Endothelial cell of umbilical vein (primary cell): ENCODE data around the gene SPRED2. TPM values are rescaled to one million over a fixed set of nuclear protein-coding genes. Genes with fewer than 3 reads are reported as not detected.

Experiments used
- BruUV-seq: library from RNA; stranded (reverse); fragments of 400-500 nt; replicated peaks from 2 replicates; lab custom pipeline; 2021; lab: Mats Ljungman, UMichigan
- CTCF ChIA-PET: fragments of 300-600, 350-600 bp; sonication (Branson Sonifier 250); formaldehyde crosslinking; loops from one replicate; lab custom pipeline; 2021; ENCODE audit warnings: antibody characterized with exemption, inconsistent platforms; lab: Charles Lee
- POLR2A ChIA-PET: fragments of 300-600, 350-600 bp; sonication (Branson Sonifier 250); formaldehyde crosslinking; loops from one replicate; lab custom pipeline; 2021; ENCODE audit warnings: antibody characterized with exemption, inconsistent platforms; lab: Charles Lee
- DNase-seq: peaks from one replicate; pipeline ENCODE4 v3.0.0-alpha.2; 2011; ENCODE audit warnings: low read depth, low spot score
- FAIRE-seq: peaks from 2 replicates; lab custom pipeline; 2011; peaks lifted over from hg19 to GRCh38; lab: Jason Lieb, UNC
- H2AFZ ChIP-seq: 2 replicates; pipeline ENCODE4 v1.6.0; 2012; ENCODE audit warnings: low read depth, low read length, control low read depth, inconsistent platforms
- H3K27ac ChIP-seq: 2 replicates; pipeline ENCODE4 v1.5.1; 2011; ENCODE audit warnings: low read depth, mild to moderate bottlenecking, control low read depth, low read length, moderate library complexity; ENCODE audit not compliant: insufficient read depth
- H3K27me3 ChIP-seq, 2 experiments: 2 replicates each; pipeline versions ENCODE4 v1.6.0 to v1.6.1; 2011; ENCODE audit warnings: low read length in 2 of 2, mixed read lengths in 1 of 2; ENCODE audit not compliant: control insufficient read depth in 2 of 2, insufficient read depth in 2 of 2
- H3K36me3 ChIP-seq, 2 experiments: 2 replicates in 1 of 2; 3 replicates in 1 of 2; pipeline ENCODE4 v1.5.1; 2011; ENCODE audit warnings: low read length in 2 of 2, mild to moderate bottlenecking in 1 of 2, moderate library complexity in 1 of 2; ENCODE audit not compliant: control insufficient read depth in 2 of 2, insufficient read depth in 2 of 2; ENCODE audit errors: extremely low read depth in 1 of 2
- H3K4me1 ChIP-seq: 3 replicates; pipeline ENCODE4 v1.5.1; 2011; ENCODE audit warnings: mild to moderate bottlenecking, low read length; ENCODE audit not compliant: control insufficient read depth, insufficient read depth; ENCODE audit errors: extremely low read depth
- H3K4me2 ChIP-seq: 2 replicates; pipeline ENCODE4 v1.6.1; 2011; ENCODE audit warnings: low read length, control low read depth, mixed read lengths; ENCODE audit not compliant: insufficient read depth
- H3K4me3 ChIP-seq, 3 experiments: fragments of 200-600 bp in 1 of 3; sonication (generic), shearing (Covaris generic) in 1 of 3; replicated peaks in 1 of 3; 2 replicates each; pipeline ENCODE4 v1.5.1; 2011 to 2016; ENCODE audit warnings: control low read depth in 3 of 3, low read length in 3 of 3, mild to moderate bottlenecking in 2 of 3, inconsistent platforms in 1 of 3, low read depth in 1 of 3, moderate library complexity in 1 of 3; ENCODE audit not compliant: insufficient read depth in 1 of 3
- H3K79me2 ChIP-seq: 2 replicates; pipeline ENCODE4 v1.6.0; 2012; ENCODE audit warnings: low read length, inconsistent platforms; ENCODE audit not compliant: control insufficient read depth, insufficient read depth
- H3K9ac ChIP-seq: replicated peaks from 2 replicates; pipeline ENCODE3; 2011; ENCODE audit warnings: low read length, control low read depth; ENCODE audit not compliant: insufficient read depth; ENCODE audit errors: extremely low read depth
- H3K9me1 ChIP-seq: replicated peaks from 3 replicates; pipeline ENCODE4 v1.6.0; 2011; ENCODE audit warnings: mild to moderate bottlenecking, low read length; ENCODE audit not compliant: control insufficient read depth, insufficient read depth; ENCODE audit errors: extremely low read depth
- H3K9me3 ChIP-seq: replicated peaks from 2 replicates; pipeline ENCODE4 v1.5.1; 2012; ENCODE audit warnings: low read length, inconsistent platforms; ENCODE audit not compliant: control insufficient read depth, insufficient read depth
- H4K20me1 ChIP-seq: replicated peaks from 2 replicates; pipeline ENCODE3; 2011; ENCODE audit warnings: mild to moderate bottlenecking, low read length; ENCODE audit not compliant: control insufficient read depth, insufficient read depth; ENCODE audit errors: extremely low read depth
- CTCF ChIP-seq, 2 donors: IDR thresholded peaks; 1 replicate in 1 of 2; 2 replicates in 1 of 2; pipeline ENCODE4 v1.5.1; 2011; ENCODE audit warnings: low read length in 2 of 2, mild to moderate bottlenecking in 2 of 2, moderate library complexity in 2 of 2, control low read depth in 1 of 2, inconsistent platforms in 1 of 2, low read depth in 1 of 2; ENCODE audit not compliant: insufficient read depth in 1 of 2; ENCODE audit errors: extremely low read depth in 1 of 2
- EZH2 ChIP-seq: IDR thresholded peaks from 2 replicates; pipeline ENCODE4 v1.6.1; 2012; ENCODE audit warnings: borderline replicate concordance, low read depth, mild to moderate bottlenecking, moderate library complexity, low read length, inconsistent platforms; ENCODE audit not compliant: severe bottlenecking
- FOS ChIP-seq: IDR thresholded peaks from 2 replicates; pipeline ENCODE4 v1.6.1; 2011; ENCODE audit warnings: mild to moderate bottlenecking, low read length, moderate library complexity, borderline replicate concordance; ENCODE audit not compliant: insufficient read depth
- GATA2 ChIP-seq: IDR thresholded peaks from 2 replicates; pipeline ENCODE4 v1.7.0; 2011; ENCODE audit warnings: low read depth, mild to moderate bottlenecking, moderate library complexity, mixed read lengths, low read length; ENCODE audit not compliant: insufficient read length, insufficient read depth
- JUN ChIP-seq: IDR thresholded peaks from 2 replicates; pipeline ENCODE4 v1.6.1; 2011; ENCODE audit warnings: borderline replicate concordance, low read depth; ENCODE audit not compliant: insufficient read length, insufficient read depth
- MYC ChIP-seq: IDR thresholded peaks from one replicate; pipeline ENCODE4 v1.6.1; 2011; ENCODE audit warnings: mild to moderate bottlenecking, low read depth, low read length
- POLR2A ChIP-seq: IDR thresholded peaks from 2 replicates; pipeline ENCODE4 v1.6.1; 2012; ENCODE audit warnings: low read depth, mild to moderate bottlenecking, control low read depth, low read length
- POLR2AphosphoS5 ChIP-seq: IDR thresholded peaks from 2 replicates; pipeline ENCODE4 v1.6.1; 2012; ENCODE audit warnings: low read depth, mild to moderate bottlenecking, control low read depth, low read length, moderate library complexity; ENCODE audit not compliant: insufficient read depth
- dilution Hi-C: fragments of 300-500 bp; cut with MboI; formaldehyde crosslinking; loops from one replicate; pipeline ENCODE4 v1.15.0; 2019; ENCODE audit warnings: low sequenced_read_pairs; ENCODE audit not compliant: extremely low pct_ligation_motif_present
- intact Hi-C: fragments of 100-400 bp; cut with micrococcal nuclease; formaldehyde crosslinking; loops from one replicate; pipeline ENCODE4 v1.10.0; 2022
- polyA plus RNA-seq, 4 experiments: library from polyadenylated mRNA; depleted of rRNA in 3 of 4; stranded (reverse) in 3 of 4; unstranded in 1 of 4; fragments of >200 nt; gene quantifications; 2 replicates each; pipeline versions ENCODE4 v1.2.1 to v1.2.3, GENCODE V29; 2011 to 2012; ENCODE audit warnings: missing spikeins in 1 of 4
- total RNA-seq: library from RNA; stranded (reverse); gene quantifications from 2 replicates; pipeline ENCODE4 v1.2.3, GENCODE V29; 2021
- TF ChIP-seq, protein P1 (sequence below): IDR thresholded peaks from 2 replicates; pipeline ENCODE4 v1.6.1; 2011; ENCODE audit not compliant: insufficient read depth, insufficient read length

The SPRED2 gene
- total and polyA plus RNA-seq, 2 donors (not counting 3 experiments of a cell fraction or from before 2014, with no cell fraction given): 3.6 to 9.6 TPM

GRCh38 chr2:65347913-65348312 is 84.5 kb downstream of the SPRED2 start:
- intact Hi-C loops: no loop called here
- no peak overlapping the region for H3K4me2 ChIP-seq

More at GRCh38 chr2:65347913-65348312, 84.5 kb downstream of the SPRED2 start:
- POLR2A ChIA-PET: interaction anchor here (0.7 kb wide), 1 partner anchor 51 kb away, joined by 4 read pairs; no protein-coding TSS in a partner anchor
- H3K4me1 ChIP-seq: peaks cover 9% of the 10 kb centered on the region
- FAIRE-seq (no peak), DNase-seq (no peak)
- H3K4me3 ChIP-seq: no peak overlapping the region
- H3K9me1 ChIP-seq: no peaks in the 10 kb centered on the region
- TF ChIP-seq CTCF (IDR thresholded peaks at IDR 0.05; ENCODE audit: extremely low read depth in 1 of 2, insufficient read depth in 1 of 2, low read depth in 1 of 2, low read length in 2 of 2) (no peak), GATA2 (no peak), MYC (no peak), JUN (no peak), POLR2AphosphoS5 (no peak), FOS (no peak), POLR2A (no peak), EZH2 (no peak)
- TF ChIP-seq, protein P1, sequence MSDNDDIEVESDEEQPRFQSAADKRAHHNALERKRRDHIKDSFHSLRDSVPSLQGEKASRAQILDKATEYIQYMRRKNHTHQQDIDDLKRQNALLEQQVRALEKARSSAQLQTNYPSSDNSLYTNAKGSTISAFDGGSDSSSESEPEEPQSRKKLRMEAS: no peak
- no peak overlapping the region for H3K27ac ChIP-seq
- dilution Hi-C loops: no loop called here
- CTCF ChIA-PET: no interaction called here
- H3K27me3 ChIP-seq: peaks cover 0 to 4% of the 10 kb centered on the region in 2 experiments
- H3K9me3 ChIP-seq: no peaks in the 10 kb centered on the region
- H4K20me1 ChIP-seq: peaks cover 3% of the 10 kb centered on the region
- H2AFZ ChIP-seq: no peak overlapping the region
- H3K79me2 ChIP-seq: no peaks in the 10 kb centered on the region
- BruUV-seq: no TSS peak
- no peak overlapping the region for H3K9ac ChIP-seq
- no peaks in the 10 kb centered on the region for H3K36me3 ChIP-seq
